ENCODE results near the gene BEAN1.

DNA sequence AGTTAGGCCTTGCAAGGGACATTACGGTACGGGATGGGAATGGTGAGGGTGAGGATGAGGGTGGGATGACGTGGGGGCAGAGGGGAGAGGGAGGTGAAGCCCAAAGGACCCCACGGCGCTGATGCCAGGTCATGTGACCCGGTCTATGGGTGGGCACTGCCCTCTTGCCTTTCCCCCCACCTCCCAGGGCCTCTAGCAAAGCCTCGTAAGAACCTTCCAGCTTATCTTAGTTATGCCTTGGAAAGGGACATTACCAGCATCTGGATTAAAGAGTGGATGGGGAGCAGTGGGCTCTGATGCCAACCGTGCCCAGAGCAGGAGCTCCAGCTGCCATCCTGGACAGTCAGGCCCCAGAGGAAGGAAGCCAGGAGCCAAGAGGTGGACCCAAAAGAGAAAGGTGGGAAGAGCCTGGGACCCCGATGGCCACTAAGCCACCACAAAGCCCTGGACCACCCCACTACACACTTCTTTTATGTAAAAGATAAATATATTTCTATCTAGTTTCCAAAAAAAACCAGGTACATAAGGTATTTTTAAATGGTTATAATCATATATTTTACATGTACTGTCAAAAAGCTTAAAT, 81.9 kb downstream of the BEAN1 start:
- TF ChIP-seq ZFP3 (CRISPR knock-in tag; IDR thresholded peaks at IDR 0.05) (no peak), TCF4 (CRISPR knock-in tag; IDR thresholded peaks at IDR 0.05; ENCODE audit: borderline replicate concordance) (no peak), RARB (CRISPR knock-in tag; IDR thresholded peaks at IDR 0.05) (no peak), CSDC2 (CRISPR knock-in tag; IDR thresholded peaks at IDR 0.05) (no peak)

Measured in SK-N-SH treated with all-trans-retinoic acid at 6 μM for 48 hours (cell line).